Liver (tissue), 3 donors: ENCODE measurements around the gene IL3.

Source experiments
- EGR1 ChIP-seq, 2 donors: IDR thresholded peaks; 2 replicates each; pipeline ENCODE4 v1.6.1; 2016 to 2018; ENCODE audit warnings: antibody characterized with exemption in 2 of 2, low read depth in 2 of 2
- FOXA1 ChIP-seq: IDR thresholded peaks from 2 replicates; pipeline ENCODE4 v1.6.1; 2016; ENCODE audit warnings: antibody characterized with exemption
- GABPA ChIP-seq, 2 donors: IDR thresholded peaks in 1 of 2; conservative IDR thresholded peaks in 1 of 2; 2 replicates each; pipeline ENCODE4 v1.6.1; 2016; ENCODE audit warnings: antibody characterized with exemption in 2 of 2, mild to moderate bottlenecking in 1 of 2, moderate library complexity in 1 of 2
- HNF4G ChIP-seq: IDR thresholded peaks from 2 replicates; pipeline ENCODE4 v1.6.1; 2016; ENCODE audit warnings: antibody characterized with exemption
- JUND ChIP-seq, 2 donors: IDR thresholded peaks; 2 replicates each; pipeline ENCODE4 v1.6.1; 2016; ENCODE audit warnings: antibody characterized with exemption in 2 of 2
- RXRA ChIP-seq, 2 donors: IDR thresholded peaks; 2 replicates each; pipeline ENCODE4 v1.6.1; 2017 to 2018; ENCODE audit warnings: antibody characterized with exemption in 2 of 2, mild to moderate bottlenecking in 1 of 2
- TAF1 ChIP-seq: conservative IDR thresholded peaks from 2 replicates; pipeline ENCODE4 v1.6.1; 2016; ENCODE audit warnings: antibody characterized with exemption, mild to moderate bottlenecking
- YY1 ChIP-seq: IDR thresholded peaks from 2 replicates; pipeline ENCODE4 v1.6.1; 2016; ENCODE audit warnings: antibody characterized with exemption, mild to moderate bottlenecking
- TF ChIP-seq, protein P1 (sequence below): fragments of 150-350 bp; IDR thresholded peaks from 2 replicates; pipeline ENCODE4 v1.5.1; 2017; ENCODE audit warnings: improper control_type of control experiment, low read depth, low read length; ENCODE audit not compliant: missing input control
- TF ChIP-seq, protein P2 (sequence below): IDR thresholded peaks from 2 replicates; pipeline ENCODE4 v1.6.1; 2016; ENCODE audit warnings: antibody characterized with exemption
- TF ChIP-seq, protein P3 (sequence below): IDR thresholded peaks from 2 replicates; pipeline ENCODE4 v1.6.1; 2016; ENCODE audit warnings: antibody characterized with exemption, mild to moderate bottlenecking
- TF ChIP-seq, protein P4 (sequence below): IDR thresholded peaks from 2 replicates; pipeline ENCODE4 v1.6.1; 2016; ENCODE audit warnings: antibody characterized with exemption
- TF ChIP-seq, protein P5 (sequence below): IDR thresholded peaks from 2 replicates; pipeline ENCODE4 v1.6.1; 2016; ENCODE audit warnings: antibody characterized with exemption
- donor health status: healthy.
- donor health status: healthy.

DNA sequence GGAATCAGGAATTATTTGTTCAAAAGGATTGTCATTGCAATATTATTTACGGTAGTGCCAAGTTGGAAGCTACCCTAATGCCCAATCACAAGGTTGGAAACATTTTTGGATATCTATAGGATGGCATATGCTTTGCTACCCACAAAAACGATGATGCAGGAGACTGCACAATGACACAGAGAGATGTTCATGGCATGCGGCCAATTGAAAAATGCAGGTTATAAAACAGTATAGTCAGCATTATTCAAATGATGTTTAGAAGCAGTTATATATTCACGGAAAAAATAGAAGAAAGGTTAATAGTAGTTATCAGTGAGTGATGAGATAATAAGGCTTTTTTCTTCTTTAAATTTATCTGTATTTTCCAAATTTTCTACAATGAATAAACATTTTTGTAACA lies 43.1 kb upstream of the IL3 start:
- TF ChIP-seq, protein P1, sequence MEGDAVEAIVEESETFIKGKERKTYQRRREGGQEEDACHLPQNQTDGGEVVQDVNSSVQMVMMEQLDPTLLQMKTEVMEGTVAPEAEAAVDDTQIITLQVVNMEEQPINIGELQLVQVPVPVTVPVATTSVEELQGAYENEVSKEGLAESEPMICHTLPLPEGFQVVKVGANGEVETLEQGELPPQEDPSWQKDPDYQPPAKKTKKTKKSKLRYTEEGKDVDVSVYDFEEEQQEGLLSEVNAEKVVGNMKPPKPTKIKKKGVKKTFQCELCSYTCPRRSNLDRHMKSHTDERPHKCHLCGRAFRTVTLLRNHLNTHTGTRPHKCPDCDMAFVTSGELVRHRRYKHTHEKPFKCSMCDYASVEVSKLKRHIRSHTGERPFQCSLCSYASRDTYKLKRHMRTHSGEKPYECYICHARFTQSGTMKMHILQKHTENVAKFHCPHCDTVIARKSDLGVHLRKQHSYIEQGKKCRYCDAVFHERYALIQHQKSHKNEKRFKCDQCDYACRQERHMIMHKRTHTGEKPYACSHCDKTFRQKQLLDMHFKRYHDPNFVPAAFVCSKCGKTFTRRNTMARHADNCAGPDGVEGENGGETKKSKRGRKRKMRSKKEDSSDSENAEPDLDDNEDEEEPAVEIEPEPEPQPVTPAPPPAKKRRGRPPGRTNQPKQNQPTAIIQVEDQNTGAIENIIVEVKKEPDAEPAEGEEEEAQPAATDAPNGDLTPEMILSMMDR: no peak
- TF ChIP-seq YY1 (no peak), TAF1 (no peak), RXRA (IDR thresholded peaks at IDR 0.05) (no peak), FOXA1 (no peak), JUND (IDR thresholded peaks at IDR 0.05) (no peak), EGR1 (IDR thresholded peaks at IDR 0.05; ENCODE audit: low read depth in 2 of 2) (no peak), GABPA (IDR thresholded peaks at IDR 0.05 in 1 of 2, conservative IDR thresholded peaks at IDR 0.05 in 1 of 2) (no peak), HNF4G (no peak)
- TF ChIP-seq, protein P2, sequence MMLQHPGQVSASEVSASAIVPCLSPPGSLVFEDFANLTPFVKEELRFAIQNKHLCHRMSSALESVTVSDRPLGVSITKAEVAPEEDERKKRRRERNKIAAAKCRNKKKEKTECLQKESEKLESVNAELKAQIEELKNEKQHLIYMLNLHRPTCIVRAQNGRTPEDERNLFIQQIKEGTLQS: no peak
- TF ChIP-seq, protein P3, sequence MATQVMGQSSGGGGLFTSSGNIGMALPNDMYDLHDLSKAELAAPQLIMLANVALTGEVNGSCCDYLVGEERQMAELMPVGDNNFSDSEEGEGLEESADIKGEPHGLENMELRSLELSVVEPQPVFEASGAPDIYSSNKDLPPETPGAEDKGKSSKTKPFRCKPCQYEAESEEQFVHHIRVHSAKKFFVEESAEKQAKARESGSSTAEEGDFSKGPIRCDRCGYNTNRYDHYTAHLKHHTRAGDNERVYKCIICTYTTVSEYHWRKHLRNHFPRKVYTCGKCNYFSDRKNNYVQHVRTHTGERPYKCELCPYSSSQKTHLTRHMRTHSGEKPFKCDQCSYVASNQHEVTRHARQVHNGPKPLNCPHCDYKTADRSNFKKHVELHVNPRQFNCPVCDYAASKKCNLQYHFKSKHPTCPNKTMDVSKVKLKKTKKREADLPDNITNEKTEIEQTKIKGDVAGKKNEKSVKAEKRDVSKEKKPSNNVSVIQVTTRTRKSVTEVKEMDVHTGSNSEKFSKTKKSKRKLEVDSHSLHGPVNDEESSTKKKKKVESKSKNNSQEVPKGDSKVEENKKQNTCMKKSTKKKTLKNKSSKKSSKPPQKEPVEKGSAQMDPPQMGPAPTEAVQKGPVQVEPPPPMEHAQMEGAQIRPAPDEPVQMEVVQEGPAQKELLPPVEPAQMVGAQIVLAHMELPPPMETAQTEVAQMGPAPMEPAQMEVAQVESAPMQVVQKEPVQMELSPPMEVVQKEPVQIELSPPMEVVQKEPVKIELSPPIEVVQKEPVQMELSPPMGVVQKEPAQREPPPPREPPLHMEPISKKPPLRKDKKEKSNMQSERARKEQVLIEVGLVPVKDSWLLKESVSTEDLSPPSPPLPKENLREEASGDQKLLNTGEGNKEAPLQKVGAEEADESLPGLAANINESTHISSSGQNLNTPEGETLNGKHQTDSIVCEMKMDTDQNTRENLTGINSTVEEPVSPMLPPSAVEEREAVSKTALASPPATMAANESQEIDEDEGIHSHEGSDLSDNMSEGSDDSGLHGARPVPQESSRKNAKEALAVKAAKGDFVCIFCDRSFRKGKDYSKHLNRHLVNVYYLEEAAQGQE: no peak
- TF ChIP-seq, protein P4, sequence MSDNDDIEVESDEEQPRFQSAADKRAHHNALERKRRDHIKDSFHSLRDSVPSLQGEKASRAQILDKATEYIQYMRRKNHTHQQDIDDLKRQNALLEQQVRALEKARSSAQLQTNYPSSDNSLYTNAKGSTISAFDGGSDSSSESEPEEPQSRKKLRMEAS: no peak
- TF ChIP-seq, protein P5, sequence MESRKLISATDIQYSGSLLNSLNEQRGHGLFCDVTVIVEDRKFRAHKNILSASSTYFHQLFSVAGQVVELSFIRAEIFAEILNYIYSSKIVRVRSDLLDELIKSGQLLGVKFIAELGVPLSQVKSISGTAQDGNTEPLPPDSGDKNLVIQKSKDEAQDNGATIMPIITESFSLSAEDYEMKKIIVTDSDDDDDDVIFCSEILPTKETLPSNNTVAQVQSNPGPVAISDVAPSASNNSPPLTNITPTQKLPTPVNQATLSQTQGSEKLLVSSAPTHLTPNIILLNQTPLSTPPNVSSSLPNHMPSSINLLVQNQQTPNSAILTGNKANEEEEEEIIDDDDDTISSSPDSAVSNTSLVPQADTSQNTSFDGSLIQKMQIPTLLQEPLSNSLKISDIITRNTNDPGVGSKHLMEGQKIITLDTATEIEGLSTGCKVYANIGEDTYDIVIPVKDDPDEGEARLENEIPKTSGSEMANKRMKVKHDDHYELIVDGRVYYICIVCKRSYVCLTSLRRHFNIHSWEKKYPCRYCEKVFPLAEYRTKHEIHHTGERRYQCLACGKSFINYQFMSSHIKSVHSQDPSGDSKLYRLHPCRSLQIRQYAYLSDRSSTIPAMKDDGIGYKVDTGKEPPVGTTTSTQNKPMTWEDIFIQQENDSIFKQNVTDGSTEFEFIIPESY: no peak
